A673 (cell line): Measurements from ENCODE around the gene DMRTC2.

ENCODE experiments used
- EZH2 ChIP-seq: fragments of 200-600 bp; sonication (generic); IDR thresholded peaks from 2 replicates; pipeline ENCODE4 v1.6.1; 2017; ENCODE audit warnings: borderline replicate concordance, low read depth, mild to moderate bottlenecking, mixed read lengths, antibody characterized with exemption, low read length; ENCODE audit not compliant: poor library complexity, severe bottlenecking
- TF ChIP-seq, protein P1 (sequence below): fragments of 300-800, 200-600 bp; sonication (generic); conservative IDR thresholded peaks from 2 replicates; pipeline ENCODE4 v1.5.1; 2017; ENCODE audit warnings: low read depth, mild to moderate bottlenecking, antibody characterized with exemption, low read length, moderate library complexity, mixed read lengths

DNA sequence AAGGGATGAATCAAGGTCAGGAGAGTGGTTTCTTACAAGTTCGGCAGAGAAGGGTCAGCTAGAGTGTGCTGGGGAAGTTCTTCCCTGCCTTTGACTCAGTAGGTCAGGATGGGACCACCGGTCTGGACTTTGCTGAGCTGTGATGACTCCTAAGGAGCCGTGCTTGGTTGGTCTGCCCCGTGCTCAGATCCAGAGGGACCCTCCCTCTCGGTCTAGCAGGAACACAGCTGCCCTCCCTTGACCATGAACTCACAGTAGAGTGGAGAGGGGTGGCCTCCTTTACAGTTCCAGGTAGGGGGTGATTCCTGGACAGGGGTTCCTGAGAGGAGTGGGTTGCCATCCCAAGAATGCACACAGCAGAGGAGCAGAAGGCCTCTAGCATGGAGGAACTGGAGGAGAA is 19.5 kb downstream of the DMRTC2 start:
- no peak for TF ChIP-seq EZH2
- TF ChIP-seq, protein P1, sequence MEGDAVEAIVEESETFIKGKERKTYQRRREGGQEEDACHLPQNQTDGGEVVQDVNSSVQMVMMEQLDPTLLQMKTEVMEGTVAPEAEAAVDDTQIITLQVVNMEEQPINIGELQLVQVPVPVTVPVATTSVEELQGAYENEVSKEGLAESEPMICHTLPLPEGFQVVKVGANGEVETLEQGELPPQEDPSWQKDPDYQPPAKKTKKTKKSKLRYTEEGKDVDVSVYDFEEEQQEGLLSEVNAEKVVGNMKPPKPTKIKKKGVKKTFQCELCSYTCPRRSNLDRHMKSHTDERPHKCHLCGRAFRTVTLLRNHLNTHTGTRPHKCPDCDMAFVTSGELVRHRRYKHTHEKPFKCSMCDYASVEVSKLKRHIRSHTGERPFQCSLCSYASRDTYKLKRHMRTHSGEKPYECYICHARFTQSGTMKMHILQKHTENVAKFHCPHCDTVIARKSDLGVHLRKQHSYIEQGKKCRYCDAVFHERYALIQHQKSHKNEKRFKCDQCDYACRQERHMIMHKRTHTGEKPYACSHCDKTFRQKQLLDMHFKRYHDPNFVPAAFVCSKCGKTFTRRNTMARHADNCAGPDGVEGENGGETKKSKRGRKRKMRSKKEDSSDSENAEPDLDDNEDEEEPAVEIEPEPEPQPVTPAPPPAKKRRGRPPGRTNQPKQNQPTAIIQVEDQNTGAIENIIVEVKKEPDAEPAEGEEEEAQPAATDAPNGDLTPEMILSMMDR = no peak
